WTC11 (cell line): ENCODE measurements around the gene CDC16. TPM values are rescaled to one million over a fixed set of nuclear protein-coding genes. Genes with fewer than 3 reads are reported as not detected.

ENCODE experiments used
- AFF4 ChIP-seq: sonication (generic); formaldehyde crosslinking; IDR thresholded peaks from 2 replicates; pipeline ENCODE4 v1.8.1; 2023; ENCODE audit warnings: mild to moderate bottlenecking, missing genetic modification reagents, borderline replicate concordance
- ARID4B ChIP-seq: sonication (generic); formaldehyde crosslinking; IDR thresholded peaks from 2 replicates; pipeline ENCODE4 v1.8.0; 2023; ENCODE audit warnings: missing genetic modification reagents, mild to moderate bottlenecking, borderline replicate concordance
- E2F1 ChIP-seq: sonication (generic); formaldehyde crosslinking; IDR thresholded peaks from 2 replicates; pipeline ENCODE4 v1.8.0; 2022; ENCODE audit warnings: mild to moderate bottlenecking, missing genetic modification reagents
- EMX1 ChIP-seq: fragments of 250-450 bp; sonication (Bioruptor Pico); IDR thresholded peaks from 2 replicates; pipeline ENCODE4 v1.8.0; 2021; ENCODE audit warnings: mild to moderate bottlenecking
- GABPB1 ChIP-seq: sonication (generic); formaldehyde crosslinking; IDR thresholded peaks from 2 replicates; pipeline ENCODE4 v1.8.1; 2023; ENCODE audit warnings: mild to moderate bottlenecking, missing genetic modification reagents
- IRF1 ChIP-seq: sonication (generic); formaldehyde crosslinking; IDR thresholded peaks from 2 replicates; pipeline ENCODE4 v1.8.0; 2023; ENCODE audit warnings: missing genetic modification reagents
- JUN ChIP-seq: sonication (generic); formaldehyde crosslinking; IDR thresholded peaks from 2 replicates; pipeline ENCODE4 v1.8.0; 2023; ENCODE audit warnings: mild to moderate bottlenecking, missing genetic modification reagents
- KAT7 ChIP-seq: sonication (generic); formaldehyde crosslinking; IDR thresholded peaks from 2 replicates; pipeline ENCODE4 v1.8.1; 2023; ENCODE audit warnings: missing genetic modification reagents, mild to moderate bottlenecking, borderline replicate concordance
- NFATC4 ChIP-seq: fragments of 250-450 bp; sonication (Bioruptor Pico); IDR thresholded peaks from 2 replicates; pipeline ENCODE4 v1.9.0; 2021; ENCODE audit warnings: mild to moderate bottlenecking
- NR2C2 ChIP-seq: sonication (generic); formaldehyde crosslinking; IDR thresholded peaks from 2 replicates; pipeline ENCODE4 v1.8.0; 2022; ENCODE audit warnings: mild to moderate bottlenecking, missing genetic modification reagents
- RORB ChIP-seq: fragments of 250-450 bp; sonication (Bioruptor Pico); IDR thresholded peaks from 2 replicates; pipeline ENCODE4 v1.9.0; 2021; ENCODE audit warnings: mild to moderate bottlenecking
- SMAD3 ChIP-seq: sonication (generic); formaldehyde crosslinking; IDR thresholded peaks from 2 replicates; pipeline ENCODE4 v1.8.0; 2022; ENCODE audit warnings: missing genetic modification reagents, mild to moderate bottlenecking, borderline replicate concordance
- SP1 ChIP-seq: sonication (generic); formaldehyde crosslinking; conservative IDR thresholded peaks from 2 replicates; pipeline ENCODE4 v1.8.1; 2022; ENCODE audit warnings: missing genetic modification reagents
- STAT6 ChIP-seq: sonication (generic); formaldehyde crosslinking; conservative IDR thresholded peaks from 2 replicates; pipeline ENCODE4 v1.8.1; 2023; ENCODE audit warnings: mild to moderate bottlenecking, low read depth, missing genetic modification reagents, moderate library complexity
- TEAD1 ChIP-seq: sonication (generic); formaldehyde crosslinking; IDR thresholded peaks from 2 replicates; pipeline ENCODE4 v1.8.0; 2022; ENCODE audit warnings: mild to moderate bottlenecking, missing genetic modification reagents
- TP53 ChIP-seq: sonication (generic); formaldehyde crosslinking; IDR thresholded peaks from 2 replicates; pipeline ENCODE4 v1.8.1; 2023; ENCODE audit warnings: mild to moderate bottlenecking, missing genetic modification reagents
- USF2 ChIP-seq: sonication (generic); formaldehyde crosslinking; IDR thresholded peaks from 2 replicates; pipeline ENCODE4 v1.8.1; 2023; ENCODE audit warnings: mild to moderate bottlenecking, missing genetic modification reagents, moderate library complexity
- ZNF281 ChIP-seq: sonication (generic); formaldehyde crosslinking; IDR thresholded peaks from 2 replicates; pipeline ENCODE4 v1.8.0; 2023; ENCODE audit warnings: mild to moderate bottlenecking, missing genetic modification reagents
- ZNF423 ChIP-seq: fragments of 250-450 bp; sonication (Bioruptor Pico); IDR thresholded peaks from 2 replicates; pipeline ENCODE4 v2.1.2; 2022; ENCODE audit warnings: mild to moderate bottlenecking, moderate library complexity
- ZSCAN18 ChIP-seq: fragments of 250-450 bp; sonication (Bioruptor Pico); IDR thresholded peaks from 2 replicates; pipeline ENCODE4 v2.1.2; 2022; ENCODE audit warnings: mild to moderate bottlenecking, moderate library complexity
- total RNA-seq: library from RNA; stranded (reverse); gene quantifications from 3 replicates; pipeline ENCODE4 v1.2.3, GENCODE V29; 2021

CDC16 gene
- total RNA-seq, 1 experiment from 2014 or later, result 73.5 TPM

GRCh38 chr13:114234645-114235421 lies at the start of gene CDC16 (continued):
- TF ChIP-seq IRF1 (CRISPR knock-in tag) (peak; percentile 83), SMAD3 (CRISPR knock-in tag) (peak; percentile 96), AFF4 (CRISPR knock-in tag) (peak; percentile 91), NFATC4 (no peak), ZNF281 (CRISPR knock-in tag) (peak; percentile 97), SP1 (peak; percentile 97), USF2 (CRISPR knock-in tag) (peak; percentile 64), TP53 (CRISPR knock-in tag) (peak; percentile 96), STAT6 (CRISPR knock-in tag) (no peak), ZSCAN18 (CRISPR knock-in tag) (0 out of 2 replicates have a peak, but pooled peaks have one; percentile 9), TEAD1 (CRISPR knock-in tag) (peak; percentile 98), ARID4B (CRISPR knock-in tag) (peak; percentile 89), EMX1 (CRISPR knock-in tag) (no peak), GABPB1 (peak; percentile 90), KAT7 (CRISPR knock-in tag) (no peak), JUN (CRISPR knock-in tag) (peak; percentile 90), ZNF423 (no peak), RORB (no peak), E2F1 (CRISPR knock-in tag) (peak; percentile 93), NR2C2 (0 out of 2 replicates have a peak, but pooled peaks have one; percentile 39)
